Lower leg skin (tissue), 4 donors: ENCODE measurements around the gene GRK6. TPM values are rescaled to one million over a fixed set of nuclear protein-coding genes. Genes with fewer than 3 reads are reported as not detected.

Source experiments
- DNase-seq, 2 donors: peaks; one replicate each; pipeline ENCODE4 v3.0.0-alpha.2; 2019; ENCODE audit warnings: low spot score in 2 of 2
- H3K4me3 ChIP-seq: fragments of 200-600 bp; sonication (generic); 2 replicates; pipeline ENCODE4 v1.5.1; 2017; ENCODE audit warnings: mild to moderate bottlenecking, low read depth; ENCODE audit not compliant: poor library complexity, severe bottlenecking
- POLR2A ChIP-seq, 2 donors: fragments of 450-650 bp; IDR thresholded peaks; one replicate each; pipeline ENCODE4 v1.6.1; 2016 to 2017; ENCODE audit warnings: antibody characterized with exemption in 2 of 2, mild to moderate bottlenecking in 1 of 2, moderate library complexity in 1 of 2
- WGBS, 2 donors: methylation state at CpG; one replicate each; pipeline ENCODE4 v1.1.5; 2018; 5-methylcytosine and 5-hydroxymethylcytosine counted together
- intact Hi-C: fragments of 100-400 bp; cut with DNase I; formaldehyde crosslinking; loops from one replicate; pipeline ENCODE4 v1.15.0; 2023; ENCODE audit warnings: low total_unique reads
- total RNA-seq, 4 donors: library from RNA; depleted of rRNA; stranded (reverse); fragments of >200 nt; gene quantifications; one replicate each; pipeline ENCODE4 v1.1.0, GENCODE V29; 2016
- TF ChIP-seq, protein P1 (sequence below), 3 donors: fragments of 450-650 bp; IDR thresholded peaks; one replicate each; pipeline ENCODE4 v1.5.1; 2016; ENCODE audit warnings: antibody characterized with exemption in 3 of 3, mild to moderate bottlenecking in 3 of 3, moderate library complexity in 2 of 3

Gene GRK6
- total RNA-seq, 4 donors from 2014 or later, result 29.5 to 56.7 (median 38.1) TPM

DNA sequence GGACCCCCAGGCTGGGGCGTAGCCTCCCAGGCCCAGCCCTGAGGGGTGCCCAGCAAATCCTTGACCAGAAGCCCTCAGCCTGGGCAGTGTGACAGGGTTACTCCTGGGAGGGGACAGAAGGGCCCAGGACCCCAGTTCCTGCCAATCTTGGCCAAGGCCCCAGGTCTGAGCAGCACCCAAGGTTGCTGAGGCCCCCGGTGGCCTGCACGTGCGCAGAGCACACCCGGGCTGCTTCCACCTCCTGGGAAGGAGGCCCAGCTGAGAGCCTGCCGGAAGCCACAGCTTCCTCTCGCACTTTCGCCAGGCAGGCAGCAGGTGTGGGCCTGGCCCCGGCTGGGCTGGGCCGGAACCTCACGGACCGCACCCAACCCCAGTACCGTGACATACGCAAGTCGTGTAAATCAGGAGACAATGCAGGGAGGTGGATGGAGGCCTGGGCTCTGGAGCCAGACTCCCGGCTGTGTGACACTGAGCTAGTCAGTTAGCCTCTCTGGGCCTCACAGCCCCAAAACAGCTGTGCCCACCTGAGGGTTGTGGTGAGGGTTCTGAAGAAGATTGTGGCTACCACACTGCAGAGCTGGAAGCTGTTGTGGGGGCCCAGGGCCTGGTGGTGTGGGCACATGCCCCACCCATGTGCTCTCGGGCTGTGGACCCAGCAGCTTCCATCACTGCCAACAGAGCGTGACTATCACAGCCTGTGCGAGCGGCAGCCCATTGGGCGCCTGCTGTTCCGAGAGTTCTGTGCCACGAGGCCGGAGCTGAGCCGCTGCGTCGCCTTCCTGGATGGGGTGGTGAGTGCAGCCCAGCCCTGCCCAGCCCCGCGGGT lies 5.1 kb downstream of the GRK6 start:
- intact Hi-C loops, result loop anchor here (2.0 kb wide), 1 partner anchor 41 kb away; no protein-coding TSS in a partner anchor
- WGBS, 2 donors, result 53 to 80% methylated on average over 26 to 29 of the region's 29 CpGs
- peak in 1 of 2 donors; percentile 33 for DNase-seq
- TF ChIP-seq POLR2A (IDR thresholded peaks at IDR 0.05), result no peak
- TF ChIP-seq, protein P1, sequence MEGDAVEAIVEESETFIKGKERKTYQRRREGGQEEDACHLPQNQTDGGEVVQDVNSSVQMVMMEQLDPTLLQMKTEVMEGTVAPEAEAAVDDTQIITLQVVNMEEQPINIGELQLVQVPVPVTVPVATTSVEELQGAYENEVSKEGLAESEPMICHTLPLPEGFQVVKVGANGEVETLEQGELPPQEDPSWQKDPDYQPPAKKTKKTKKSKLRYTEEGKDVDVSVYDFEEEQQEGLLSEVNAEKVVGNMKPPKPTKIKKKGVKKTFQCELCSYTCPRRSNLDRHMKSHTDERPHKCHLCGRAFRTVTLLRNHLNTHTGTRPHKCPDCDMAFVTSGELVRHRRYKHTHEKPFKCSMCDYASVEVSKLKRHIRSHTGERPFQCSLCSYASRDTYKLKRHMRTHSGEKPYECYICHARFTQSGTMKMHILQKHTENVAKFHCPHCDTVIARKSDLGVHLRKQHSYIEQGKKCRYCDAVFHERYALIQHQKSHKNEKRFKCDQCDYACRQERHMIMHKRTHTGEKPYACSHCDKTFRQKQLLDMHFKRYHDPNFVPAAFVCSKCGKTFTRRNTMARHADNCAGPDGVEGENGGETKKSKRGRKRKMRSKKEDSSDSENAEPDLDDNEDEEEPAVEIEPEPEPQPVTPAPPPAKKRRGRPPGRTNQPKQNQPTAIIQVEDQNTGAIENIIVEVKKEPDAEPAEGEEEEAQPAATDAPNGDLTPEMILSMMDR (IDR thresholded peaks at IDR 0.05), result no peak
- no peak overlapping the region for H3K4me3 ChIP-seq

DNA sequence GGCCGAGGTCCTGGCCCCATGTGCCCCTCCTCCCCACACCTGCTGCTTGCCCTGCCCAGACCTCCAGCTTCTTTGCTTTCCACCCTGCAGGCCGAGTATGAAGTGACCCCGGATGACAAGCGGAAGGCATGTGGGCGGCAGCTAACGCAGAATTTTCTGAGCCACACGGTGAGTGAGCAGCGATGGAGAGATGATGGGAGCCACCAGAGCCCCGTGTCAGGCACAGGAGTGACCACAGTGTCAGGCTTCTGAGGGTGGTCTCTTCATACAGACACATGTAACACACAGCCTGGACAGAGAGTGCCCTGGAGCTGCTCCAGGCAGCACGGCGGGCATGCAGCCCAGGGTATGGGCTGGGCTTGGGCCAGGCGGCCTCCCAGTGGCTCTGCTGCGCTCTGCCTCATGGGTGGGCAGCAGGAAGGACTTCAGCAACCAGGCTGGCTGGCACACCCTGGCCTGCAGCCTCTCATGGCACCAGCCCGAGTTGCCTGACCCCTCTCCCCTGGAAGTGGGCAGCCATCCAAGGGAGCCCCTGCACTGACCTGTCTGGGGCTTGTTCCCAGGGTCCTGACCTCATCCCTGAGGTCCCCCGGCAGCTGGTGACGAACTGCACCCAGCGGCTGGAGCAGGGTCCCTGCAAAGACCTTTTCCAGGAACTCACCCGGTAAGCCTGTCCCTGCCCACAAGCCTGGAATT lies 5.8 kb downstream of the GRK6 start:
- intact Hi-C loops, result no loop called here
- no peak for TF ChIP-seq POLR2A (IDR thresholded peaks at IDR 0.05)
- TF ChIP-seq, protein P1 (IDR thresholded peaks at IDR 0.05), result no peak
- no peak overlapping the region for H3K4me3 ChIP-seq
- 70 to 94% methylated on average over 3 to 13 of the region's 18 CpGs for WGBS, 2 donors
- no peak for DNase-seq

DNA sequence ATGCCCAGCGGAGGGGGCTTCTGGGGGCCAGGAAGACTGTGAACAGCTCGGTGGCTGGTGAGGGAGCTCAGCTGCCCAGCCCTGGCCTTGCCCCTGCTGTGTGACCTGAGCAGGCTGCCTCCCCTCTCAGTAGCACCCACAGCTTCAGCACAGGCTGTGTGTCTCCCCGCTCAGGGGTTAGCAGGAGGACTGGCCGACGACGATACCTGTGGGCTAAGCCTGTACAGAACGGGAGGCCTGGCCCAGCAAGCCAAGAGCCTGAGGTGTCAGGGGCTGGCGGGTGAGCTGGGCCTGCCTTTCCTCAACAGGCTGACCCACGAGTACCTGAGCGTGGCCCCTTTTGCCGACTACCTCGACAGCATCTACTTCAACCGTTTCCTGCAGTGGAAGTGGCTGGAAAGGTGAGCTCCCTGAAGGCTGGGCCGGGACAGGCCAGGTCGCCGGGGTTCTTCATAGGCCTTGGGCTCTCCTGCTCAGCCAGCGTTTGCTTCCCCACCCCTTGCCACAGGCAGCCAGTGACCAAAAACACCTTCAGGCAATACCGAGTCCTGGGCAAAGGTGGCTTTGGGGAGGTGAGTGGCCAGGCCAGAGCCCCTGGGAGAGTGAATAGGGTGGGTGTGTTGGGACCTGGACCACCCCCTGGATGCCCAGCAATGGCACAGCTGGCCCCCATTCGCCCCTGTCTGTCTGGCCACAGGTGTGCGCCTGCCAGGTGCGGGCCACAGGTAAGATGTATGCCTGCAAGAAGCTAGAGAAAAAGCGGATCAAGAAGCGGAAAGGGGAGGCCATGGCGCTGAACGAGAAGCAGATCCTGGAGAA lies 6.6 kb downstream of the GRK6 start:
- TF ChIP-seq, protein P1 (IDR thresholded peaks at IDR 0.05), result no peak
- TF ChIP-seq POLR2A (IDR thresholded peaks at IDR 0.05), result no peak
- no peak overlapping the region for H3K4me3 ChIP-seq
- DNase-seq, result peak in 1 of 2 donors; percentile 15
- 58 to 73% methylated on average over 13 to 18 of the region's 25 CpGs for WGBS, 2 donors
- intact Hi-C loops, result no loop called here

DNA sequence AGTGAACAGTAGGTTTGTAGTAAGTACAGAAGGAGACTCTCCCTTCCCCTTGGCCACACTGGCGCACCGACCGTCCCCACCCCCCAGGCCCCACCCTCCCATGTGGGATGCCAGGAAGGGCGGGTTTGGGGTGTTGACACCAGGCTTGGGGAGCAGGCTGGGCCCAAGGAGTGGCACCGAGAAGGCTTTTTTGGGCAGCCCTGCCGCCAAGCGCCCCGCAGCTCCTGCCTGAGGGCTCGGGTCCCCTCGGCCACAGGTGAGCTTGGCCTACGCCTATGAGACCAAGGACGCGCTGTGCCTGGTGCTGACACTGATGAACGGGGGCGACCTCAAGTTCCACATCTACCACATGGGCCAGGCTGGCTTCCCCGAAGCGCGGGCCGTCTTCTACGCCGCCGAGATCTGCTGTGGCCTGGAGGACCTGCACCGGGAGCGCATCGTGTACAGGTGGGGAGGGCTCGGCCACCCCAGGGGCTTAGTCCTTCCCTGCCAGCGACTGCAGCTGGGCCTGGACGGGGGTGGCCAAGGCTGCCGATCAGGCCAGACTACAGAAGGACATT lies 7.3 kb downstream of the GRK6 start:
- TF ChIP-seq, protein P1 (IDR thresholded peaks at IDR 0.05), result no peak
- no peak overlapping the region for H3K4me3 ChIP-seq
- intact Hi-C loops, result no loop called here
- peak in 1 of 2 donors; percentile 48 for DNase-seq
- 43 to 68% methylated on average over 11 to 23 of the region's 29 CpGs for WGBS, 2 donors

DNA sequence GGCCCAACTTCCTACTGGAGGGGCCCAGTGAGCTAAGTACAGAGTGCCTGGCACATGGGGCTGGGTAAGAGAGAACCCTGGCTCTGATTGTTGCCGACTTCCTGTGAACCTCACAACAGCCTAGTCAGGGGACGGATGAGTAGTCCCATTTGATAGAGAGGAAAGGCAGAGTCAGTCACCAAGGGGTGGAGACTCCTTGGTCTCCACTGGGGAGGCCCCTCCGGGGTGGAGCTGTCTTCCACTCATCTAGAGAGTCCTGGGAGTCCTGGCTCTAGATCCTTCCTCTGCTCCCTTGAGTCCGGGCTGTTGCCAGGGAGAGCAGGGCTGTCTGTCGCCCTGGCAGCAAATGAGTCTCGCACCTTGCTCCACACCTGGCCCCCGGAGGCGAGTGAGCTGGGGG lies 8.0 kb downstream of the GRK6 start:
- 51 to 58% methylated on average over 7 to 8 of the region's 8 CpGs for WGBS, 2 donors

More for the DNA sequence above, 8.0 kb downstream of the GRK6 start:
- intact Hi-C loops, result no loop called here
- DNase-seq, result no peak
- H3K4me3 ChIP-seq, result no peak overlapping the region
- TF ChIP-seq POLR2A (IDR thresholded peaks at IDR 0.05), result no peak
